Neural crest cell (in vitro differentiated cells): Measurements from ENCODE around the gene TMEM167A. TPM values are rescaled to one million over a fixed set of nuclear protein-coding genes. Genes with fewer than 3 reads are reported as not detected.

Source experiments
- DNase-seq: peaks from one replicate; pipeline ENCODE4 v3.0.0; 2021; ENCODE audit warnings: low read depth, mixed read lengths, low spot score
- H3K27ac Mint-ChIP-seq: one replicate; pipeline ENCODE4 v1.8.0; 2021; ENCODE audit warnings: mild to moderate bottlenecking, mixed read lengths; ENCODE audit not compliant: unreplicated experiment
- H3K27me3 Mint-ChIP-seq: 2 replicates; pipeline ENCODE4 v1.8.0; 2021; ENCODE audit warnings: low read depth, mild to moderate bottlenecking, mixed read lengths
- H3K36me3 Mint-ChIP-seq: 2 replicates; pipeline ENCODE4 v1.8.0; 2021; ENCODE audit warnings: low read depth, mild to moderate bottlenecking, mixed read lengths
- H3K4me1 Mint-ChIP-seq: 2 replicates; pipeline ENCODE4 v1.8.0; 2021; ENCODE audit warnings: mixed read lengths
- H3K4me3 Mint-ChIP-seq: one replicate; pipeline ENCODE4 v1.8.0; 2021; ENCODE audit warnings: mild to moderate bottlenecking, mixed read lengths
- H3K9me3 Mint-ChIP-seq: 2 replicates; pipeline ENCODE4 v1.8.0; 2021; ENCODE audit warnings: mixed read lengths
- total RNA-seq: library from RNA; stranded (reverse); gene quantifications from 2 replicates; pipeline ENCODE4 v1.2.1, GENCODE V29; 2021
- TF ChIP-seq, protein P1 (sequence below): fragments of 200-600 bp; sonication (generic); conservative IDR thresholded peaks from 2 replicates; pipeline ENCODE4 v1.5.0; 2021; ENCODE audit warnings: antibody characterized with exemption, mild to moderate bottlenecking

Gene TMEM167A
- total RNA-seq, 1 donor from 2014 or later: 98.8 TPM

- H3K36me3 Mint-ChIP-seq: peaks cover 13% of the 10 kb centered on the region
- peaks cover 12% of the 10 kb centered on the region for H3K4me1 Mint-ChIP-seq
- H3K9me3 Mint-ChIP-seq: peaks cover 15% of the 10 kb centered on the region
- H3K4me3 Mint-ChIP-seq: no peak overlapping the region
- H3K27ac Mint-ChIP-seq: no peak overlapping the region
- TF ChIP-seq, protein P1, sequence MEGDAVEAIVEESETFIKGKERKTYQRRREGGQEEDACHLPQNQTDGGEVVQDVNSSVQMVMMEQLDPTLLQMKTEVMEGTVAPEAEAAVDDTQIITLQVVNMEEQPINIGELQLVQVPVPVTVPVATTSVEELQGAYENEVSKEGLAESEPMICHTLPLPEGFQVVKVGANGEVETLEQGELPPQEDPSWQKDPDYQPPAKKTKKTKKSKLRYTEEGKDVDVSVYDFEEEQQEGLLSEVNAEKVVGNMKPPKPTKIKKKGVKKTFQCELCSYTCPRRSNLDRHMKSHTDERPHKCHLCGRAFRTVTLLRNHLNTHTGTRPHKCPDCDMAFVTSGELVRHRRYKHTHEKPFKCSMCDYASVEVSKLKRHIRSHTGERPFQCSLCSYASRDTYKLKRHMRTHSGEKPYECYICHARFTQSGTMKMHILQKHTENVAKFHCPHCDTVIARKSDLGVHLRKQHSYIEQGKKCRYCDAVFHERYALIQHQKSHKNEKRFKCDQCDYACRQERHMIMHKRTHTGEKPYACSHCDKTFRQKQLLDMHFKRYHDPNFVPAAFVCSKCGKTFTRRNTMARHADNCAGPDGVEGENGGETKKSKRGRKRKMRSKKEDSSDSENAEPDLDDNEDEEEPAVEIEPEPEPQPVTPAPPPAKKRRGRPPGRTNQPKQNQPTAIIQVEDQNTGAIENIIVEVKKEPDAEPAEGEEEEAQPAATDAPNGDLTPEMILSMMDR: no peak
- DNase-seq: no peak
- H3K27me3 Mint-ChIP-seq: no peaks in the 10 kb centered on the region
Observed at GRCh38 chr5:83096660-83097339, 19.6 kb upstream of the TMEM167A start.

DNA sequence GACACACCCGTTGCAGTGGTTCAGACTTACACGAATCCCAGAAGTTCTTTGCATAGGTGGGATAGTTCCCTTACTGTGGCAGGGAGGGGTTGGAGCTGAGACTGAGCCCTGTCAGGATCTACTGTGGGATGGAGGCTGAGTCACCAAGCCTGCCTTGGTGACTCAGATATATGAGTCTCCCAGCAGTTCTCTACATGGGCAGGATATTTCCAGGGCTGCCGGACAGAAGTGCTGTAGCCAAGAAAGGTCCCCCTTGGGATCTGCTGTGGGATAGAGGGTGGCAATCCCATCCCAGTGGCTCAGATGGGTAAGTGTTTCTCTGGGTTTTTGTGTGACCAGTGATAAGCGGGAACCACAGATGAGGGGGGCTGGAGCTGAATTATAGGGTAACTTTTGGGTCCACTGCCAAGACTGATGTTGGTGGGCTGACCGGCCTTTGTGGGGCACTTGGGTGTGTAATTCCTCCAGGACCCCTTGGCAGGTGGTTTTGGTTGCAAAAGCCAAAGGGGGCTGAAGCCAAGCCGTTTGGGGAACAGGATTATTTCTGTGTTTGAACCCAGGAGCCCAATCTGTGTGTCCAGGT is 18.9 kb upstream of the TMEM167A start:
- Mint-ChIP-seq H3K9me3 (peaks cover 18% of the 10 kb centered on the region), H3K27me3 (no peaks in the 10 kb centered on the region), H3K27ac (no peak overlapping the region), H3K36me3 (peaks cover 18% of the 10 kb centered on the region), H3K4me1 (peaks cover 12% of the 10 kb centered on the region), H3K4me3 (no peak overlapping the region)
- no peak for DNase-seq
- TF ChIP-seq, protein P1: no peak

- H3K4me3 Mint-ChIP-seq: no peak overlapping the region
- H3K9me3 Mint-ChIP-seq: peaks cover 20% of the 10 kb centered on the region
- no peak for DNase-seq
- peaks cover 20% of the 10 kb centered on the region for H3K36me3 Mint-ChIP-seq
- H3K27me3 Mint-ChIP-seq: no peaks in the 10 kb centered on the region
- peak overlapping the region; percentile 13 for H3K27ac Mint-ChIP-seq
- TF ChIP-seq, protein P1: no peak
- peaks cover 12% of the 10 kb centered on the region for H3K4me1 Mint-ChIP-seq
Observed at GRCh38 chr5:83095163-83095956, 18.2 kb upstream of the TMEM167A start.

DNA sequence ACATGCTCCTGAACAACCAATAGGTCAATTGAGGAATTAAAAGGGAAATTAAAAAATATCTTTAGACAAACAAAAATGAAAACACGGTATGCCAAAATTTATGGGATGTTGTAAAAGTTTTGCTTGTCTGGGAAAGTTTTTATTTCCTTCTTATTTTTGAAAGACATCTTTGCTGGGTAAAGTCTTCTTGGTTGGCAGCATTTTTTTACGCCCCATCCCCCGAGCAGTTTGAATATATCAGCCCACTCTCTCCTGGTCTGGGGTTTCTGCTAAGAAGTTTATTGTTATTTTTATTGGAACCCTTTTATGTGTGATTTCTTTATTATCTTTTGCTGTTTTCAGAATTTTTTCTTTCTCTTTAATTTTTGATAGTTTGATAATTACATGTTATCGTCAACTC is 16.5 kb upstream of the TMEM167A start:
- H3K36me3 Mint-ChIP-seq: peaks cover 20% of the 10 kb centered on the region

GRCh38 chr5:83092619-83093018 is 15.4 kb upstream of the TMEM167A start:
- DNase-seq: no peak
- Mint-ChIP-seq H3K4me3 (no peak overlapping the region), H3K27ac (no peak overlapping the region), H3K27me3 (no peaks in the 10 kb centered on the region), H3K9me3 (peaks cover 20% of the 10 kb centered on the region), H3K4me1 (no peaks in the 10 kb centered on the region), H3K36me3 (peaks cover 20% of the 10 kb centered on the region)
- TF ChIP-seq, protein P1: no peak

More for the DNA sequence above, 16.5 kb upstream of the TMEM167A start:
- TF ChIP-seq, protein P1: no peak
- DNase-seq: no peak
- Mint-ChIP-seq H3K4me3 (no peak overlapping the region), H3K27ac (no peak overlapping the region), H3K9me3 (peaks cover 20% of the 10 kb centered on the region), H3K4me1 (no peaks in the 10 kb centered on the region), H3K27me3 (no peaks in the 10 kb centered on the region)
